H9 (cell line): ENCODE measurements around the gene BICRAL. TPM values are rescaled to one million over a fixed set of nuclear protein-coding genes. Genes with fewer than 3 reads are reported as not detected.

Experiments used
- DNase-seq: peaks from one replicate; pipeline ENCODE4 v3.0.0-alpha.2; 2017
- H2AFZ ChIP-seq: one replicate; pipeline ENCODE4 v1.6.1; 2013; ENCODE audit warnings: mild to moderate bottlenecking, low read length, control low read depth, moderate library complexity
- H2AK5ac ChIP-seq: 2 replicates; pipeline ENCODE4 v1.6.1; 2013; ENCODE audit warnings: low read length, control low read depth, mixed read lengths; ENCODE audit not compliant: insufficient read length
- H2BK120ac ChIP-seq: one replicate; pipeline ENCODE4 v1.6.1; 2013; ENCODE audit warnings: low read depth, mild to moderate bottlenecking, low read length, control low read depth, inconsistent platforms; ENCODE audit not compliant: poor library complexity, severe bottlenecking
- H2BK12ac ChIP-seq: 2 replicates; pipeline ENCODE4 v1.6.1; 2013; ENCODE audit warnings: low read length, control low read depth, mixed read lengths, low read depth; ENCODE audit not compliant: insufficient read length
- H2BK15ac ChIP-seq: 2 replicates; pipeline ENCODE4 v1.6.1; 2013; ENCODE audit warnings: low read depth, low read length, control low read depth
- H2BK20ac ChIP-seq: one replicate; pipeline ENCODE4 v1.6.1; 2013; ENCODE audit warnings: low read depth, mild to moderate bottlenecking, low read length, control low read depth, inconsistent platforms; ENCODE audit not compliant: poor library complexity, severe bottlenecking
- H2BK5ac ChIP-seq: 2 replicates; pipeline ENCODE4 v1.6.1; 2013; ENCODE audit warnings: low read length, control low read depth, mixed read lengths; ENCODE audit not compliant: insufficient read length
- H3K14ac ChIP-seq: 2 replicates; pipeline ENCODE4 v1.6.1; 2013; ENCODE audit warnings: low read length, control low read depth; ENCODE audit not compliant: insufficient read depth
- H3K18ac ChIP-seq: 2 replicates; pipeline ENCODE4 v1.6.1; 2013; ENCODE audit warnings: low read depth, mild to moderate bottlenecking, mixed read lengths, low read length, control low read depth; ENCODE audit not compliant: insufficient read length
- H3K23ac ChIP-seq: 2 replicates; pipeline ENCODE4 v1.6.1; 2013; ENCODE audit warnings: low read length, control low read depth, mixed read lengths, low read depth; ENCODE audit not compliant: insufficient read length
- H3K23me2 ChIP-seq: 2 replicates; pipeline ENCODE4 v1.6.1; 2013; ENCODE audit warnings: low read depth, mild to moderate bottlenecking, mixed read lengths, low read length, control low read depth; ENCODE audit not compliant: insufficient read length, poor library complexity, severe bottlenecking
- H3K27ac ChIP-seq: 2 replicates; pipeline ENCODE4 v1.5.1; 2013; ENCODE audit warnings: low read length, control low read depth, mixed read lengths, low read depth; ENCODE audit not compliant: insufficient read length
- H3K27me3 ChIP-seq: 2 replicates; pipeline ENCODE4 v1.6.1; 2013; ENCODE audit warnings: low read length, control low read depth, inconsistent platforms; ENCODE audit not compliant: insufficient read depth
- H3K4ac ChIP-seq: 2 replicates; pipeline ENCODE4 v1.6.1; 2013; ENCODE audit warnings: low read depth, mild to moderate bottlenecking, control low read depth, inconsistent platforms, low read length, moderate library complexity
- H3K4me1 ChIP-seq: 2 replicates; pipeline ENCODE4 v1.6.1; 2013; ENCODE audit warnings: low read length, control low read depth, inconsistent platforms; ENCODE audit not compliant: insufficient read depth
- H3K4me2 ChIP-seq: 2 replicates; pipeline ENCODE4 v1.6.1; 2013; ENCODE audit warnings: low read length, control low read depth, mixed read lengths; ENCODE audit not compliant: insufficient read length, insufficient read depth
- H3K56ac ChIP-seq: 2 replicates; pipeline ENCODE4 v1.6.1; 2013; ENCODE audit warnings: low read depth, mild to moderate bottlenecking, mixed read lengths, low read length, control low read depth; ENCODE audit not compliant: insufficient read length
- H3K79me1 ChIP-seq: 2 replicates; pipeline ENCODE4 v1.6.1; 2013; ENCODE audit warnings: low read depth, mild to moderate bottlenecking, moderate library complexity, low read length, control low read depth, inconsistent platforms; ENCODE audit not compliant: insufficient read depth, poor library complexity, severe bottlenecking
- H3K79me2 ChIP-seq: 2 replicates; pipeline ENCODE4 v1.6.1; 2013; ENCODE audit warnings: low read length, control low read depth, inconsistent platforms; ENCODE audit not compliant: insufficient read depth
- H3K9ac ChIP-seq: 2 replicates; pipeline ENCODE4 v1.6.1; 2013; ENCODE audit warnings: low read length, control low read depth, mixed read lengths; ENCODE audit not compliant: insufficient read length; ENCODE audit errors: extremely low read depth
- H3K9me3 ChIP-seq: one replicate; pipeline ENCODE4 v1.6.1; 2013; ENCODE audit warnings: low read depth, low read length, inconsistent platforms; ENCODE audit not compliant: control insufficient read depth
- H3T11ph ChIP-seq: one replicate; pipeline ENCODE4 v1.6.1; 2013; ENCODE audit warnings: mild to moderate bottlenecking, low read length, control low read depth, inconsistent platforms
- H4K20me1 ChIP-seq: one replicate; pipeline ENCODE4 v1.6.1; 2013; ENCODE audit not compliant: control insufficient read depth, insufficient read length, insufficient read depth
- H4K5ac ChIP-seq: 2 replicates; pipeline ENCODE4 v1.6.1; 2013; ENCODE audit warnings: low read depth, mild to moderate bottlenecking, mixed read lengths, low read length, control low read depth; ENCODE audit not compliant: insufficient read length
- H4K8ac ChIP-seq: replicated peaks from 2 replicates; pipeline ENCODE4 v1.6.1; 2013; ENCODE audit warnings: low read length, control low read depth, mixed read lengths, low read depth; ENCODE audit not compliant: insufficient read length
- H4K91ac ChIP-seq: 2 replicates; pipeline ENCODE4 v1.6.1; 2013; ENCODE audit warnings: low read depth, mild to moderate bottlenecking, moderate library complexity, mixed read lengths, low read length, control low read depth; ENCODE audit not compliant: insufficient read length
- H3K27ac Mint-ChIP-seq, 3 experiments: 2 replicates in 2 of 3; 3 replicates in 1 of 3; pipeline ENCODE4 v1.8.0; 2020 to 2021; ENCODE audit warnings: mixed read lengths in 3 of 3, mild to moderate bottlenecking in 1 of 3, moderate library complexity in 1 of 3
- H3K27me3 Mint-ChIP-seq: 2 replicates; pipeline ENCODE4 v1.8.0; 2021; ENCODE audit warnings: low read depth, mild to moderate bottlenecking, moderate library complexity, mixed read lengths
- H3K36me3 Mint-ChIP-seq, 3 experiments: 2 replicates in 2 of 3; 3 replicates in 1 of 3; pipeline ENCODE4 v1.8.0; 2020 to 2021; ENCODE audit warnings: low read depth in 3 of 3, mixed read lengths in 3 of 3; ENCODE audit not compliant: insufficient read depth in 1 of 3
- H3K4me1 Mint-ChIP-seq, 2 experiments: 2 replicates each; pipeline ENCODE4 v1.8.0; 2020; ENCODE audit warnings: mixed read lengths in 2 of 2
- H3K4me3 Mint-ChIP-seq, 2 experiments: 2 replicates in 1 of 2; 3 replicates in 1 of 2; pipeline ENCODE4 v1.8.0; 2020 to 2021; ENCODE audit warnings: mild to moderate bottlenecking in 2 of 2, mixed read lengths in 2 of 2, moderate library complexity in 1 of 2
- H3K9me3 Mint-ChIP-seq, 2 experiments: 2 replicates in 1 of 2; 3 replicates in 1 of 2; pipeline ENCODE4 v1.8.0; 2020; ENCODE audit warnings: mild to moderate bottlenecking in 2 of 2, mixed read lengths in 2 of 2, moderate library complexity in 1 of 2
- CTCF ChIP-seq: fragments of 200-600 bp; sonication (generic); conservative IDR thresholded peaks from 3 replicates; pipeline ENCODE4 v1.8.0; 2021; ENCODE audit warnings: antibody characterized with exemption, mild to moderate bottlenecking
- WGBS: extraction: QIAGEN DNeasy Blood & Tissue Kit; methylation state at CpG from one replicate; pipeline ENCODE4 v1.1.7; 2013; ENCODE audit warnings: missing lambda C conversion rate, low lambda C conversion rate, mixed read lengths; ENCODE audit not compliant: insufficient read length; ENCODE audit errors: extremely low coverage; 5-methylcytosine and 5-hydroxymethylcytosine counted together
- total RNA-seq: library from RNA; stranded (reverse); gene quantifications from 2 replicates; pipeline ENCODE4 v1.2.1, GENCODE V29; 2021

BICRAL gene
- total RNA-seq, 1 experiment from 2014 or later = 9.8 TPM

GRCh38 chr6:42915732-42916131 lies 133.9 kb downstream of the BICRAL start, which contains the start of gene PTCRA:
PTCRA (plus strand) TSS chr6:42916053; CDS start chr6:42916070, 17 bp downstream.
- DNase-seq = no peak
- Histone ChIP-seq H3K14ac (no peak within 1 kb of the TSS; the same call in 1 of the 2 replicates), H2BK20ac (no peak within 1 kb of the TSS), H2AFZ (no peak within 1 kb of the TSS), H3K27me3 (no peaks in the 10 kb centered on the region), H2BK12ac (no peak within 1 kb of the TSS), H3K23ac (no peak within 1 kb of the TSS), H3K9me3 (no peaks in the 10 kb centered on the region), H3K18ac (no peak within 1 kb of the TSS), H3T11ph (no peak within 1 kb of the TSS), H4K20me1 (no peaks in the 10 kb centered on the region), H3K23me2 (no peaks in the 10 kb centered on the region), H3K4me1 (no peaks in the 10 kb centered on the region), H3K79me2 (no peaks in the 10 kb centered on the region), H3K9ac (no peak within 1 kb of the TSS), H2BK15ac (no peak within 1 kb of the TSS), H4K5ac (no peak within 1 kb of the TSS), H3K79me1 (no peaks in the 10 kb centered on the region), H4K8ac (no peak within 1 kb of the TSS), H2BK120ac (no peak within 1 kb of the TSS), H3K27ac (no peak within 1 kb of the TSS), H2AK5ac (no peak within 1 kb of the TSS), H2BK5ac (no peak within 1 kb of the TSS), H4K91ac (no peak within 1 kb of the TSS), H3K56ac (no peak within 1 kb of the TSS), H3K4me2 (no peak within 1 kb of the TSS), H3K4ac (no peak within 1 kb of the TSS)
- no peak within 1 kb of the TSS for H3K4me3 Mint-ChIP-seq
- no CpG with 5 or more reads among the region's 10 CpGs for WGBS
- TF ChIP-seq CTCF = no peak
- no peak within 1 kb of the TSS; a peak in 1 of 7 replicates for H3K27ac Mint-ChIP-seq
- peaks cover 5% of the 10 kb centered on the region in 2 experiments; a peak in 3 of 4 replicates for H3K4me1 Mint-ChIP-seq
- H3K27me3 Mint-ChIP-seq = 0 out of 2 replicates have a peak, but pooled peaks cover 1% of the 10 kb centered on the region
- no peaks in the 10 kb centered on the region; a peak in 1 of 5 replicates for H3K9me3 Mint-ChIP-seq
- no peaks in the 10 kb centered on the region for H3K36me3 Mint-ChIP-seq
